Activated CD4-positive, alpha-beta T cell treated with anti-CD3 and anti-CD28 coated beads, Interleukin-2, amount 50 U/mL, for 24 hours (primary cell): ENCODE results near the gene CHST3.
"Not testable (repeated sequence)": the region's sequence is repeated elsewhere in the genome, so short reads cannot be mapped to it uniquely, and the experiment has no call there.

ENCODE experiments used
- DNase-seq, 2 donors: peaks; one replicate each; pipeline ENCODE4 v3.0.0-alpha.2; 2020; ENCODE audit warnings: low read depth in 1 of 2, low spot score in 1 of 2

The CHST3 gene

GRCh38 chr10:71972746-71973695 lies 8.8 kb downstream of the CHST3 start:
- no peak for DNase-seq

DNA sequence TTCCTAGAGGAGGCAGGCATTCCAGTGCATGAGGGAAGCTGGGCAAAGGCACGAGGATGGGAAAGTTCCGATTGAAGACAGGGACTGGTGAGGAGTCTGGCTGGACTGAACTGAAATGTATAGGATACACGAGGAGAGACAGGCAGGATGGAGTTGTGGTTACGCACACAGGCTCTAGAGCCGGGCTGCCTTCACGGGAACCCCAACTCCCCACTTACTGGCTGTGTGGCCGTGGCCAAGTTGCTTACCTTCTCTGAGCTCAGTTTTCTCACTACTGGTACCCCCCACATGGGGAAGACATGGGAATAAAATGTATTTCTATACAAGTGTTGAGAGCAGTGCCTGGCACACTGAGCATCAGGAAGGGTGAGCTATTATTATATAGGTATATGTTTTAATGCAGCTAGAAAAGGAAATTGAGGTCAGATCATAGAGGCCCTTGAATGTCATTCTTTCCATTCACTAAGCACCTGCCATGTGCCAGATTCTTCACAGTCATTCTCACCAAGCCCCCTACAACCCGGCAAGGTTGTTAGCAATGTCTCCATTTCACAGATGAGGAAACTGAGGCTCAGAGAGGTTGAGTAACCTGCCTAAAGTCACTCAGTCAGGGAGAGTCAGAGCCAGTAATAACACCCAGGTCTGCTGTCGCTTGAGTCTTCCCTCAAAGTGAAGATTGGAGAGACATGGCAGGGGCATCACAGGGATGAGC lies 9.7 kb downstream of the CHST3 start:
- DNase-seq: peak in 1 of 2 donors; percentile 16

DNA sequence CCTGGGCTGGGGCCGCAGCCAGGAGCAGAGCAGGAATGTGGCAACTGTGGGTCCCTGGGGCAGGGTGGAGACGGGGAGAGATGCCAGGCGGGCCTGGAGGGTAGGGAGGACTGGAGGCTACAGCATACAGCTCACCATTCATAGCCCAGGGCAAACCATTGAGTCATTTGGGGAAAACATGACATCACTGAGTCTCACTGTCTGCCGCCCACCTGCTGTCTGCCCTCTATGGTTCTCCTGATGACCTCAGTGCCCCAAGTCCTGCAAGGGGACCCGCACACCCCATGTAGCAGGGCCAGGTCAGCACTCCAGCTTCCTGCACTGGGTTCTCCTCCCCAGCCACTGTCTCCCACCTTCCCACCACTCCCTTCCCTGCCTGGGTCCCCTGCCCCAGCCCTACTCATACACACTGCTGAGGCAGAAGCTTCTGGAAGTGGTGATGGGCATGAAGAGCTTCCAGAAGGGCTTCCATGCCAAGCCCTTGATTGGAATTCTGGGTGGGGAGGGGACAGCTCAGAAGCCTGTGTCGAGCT lies 10.4 kb downstream of the CHST3 start:
- DNase-seq: peak; percentile 13 to 35

GRCh38 chr10:71975087-71975870 lies 11.1 kb downstream of the CHST3 start:
- no peak for DNase-seq

DNA sequence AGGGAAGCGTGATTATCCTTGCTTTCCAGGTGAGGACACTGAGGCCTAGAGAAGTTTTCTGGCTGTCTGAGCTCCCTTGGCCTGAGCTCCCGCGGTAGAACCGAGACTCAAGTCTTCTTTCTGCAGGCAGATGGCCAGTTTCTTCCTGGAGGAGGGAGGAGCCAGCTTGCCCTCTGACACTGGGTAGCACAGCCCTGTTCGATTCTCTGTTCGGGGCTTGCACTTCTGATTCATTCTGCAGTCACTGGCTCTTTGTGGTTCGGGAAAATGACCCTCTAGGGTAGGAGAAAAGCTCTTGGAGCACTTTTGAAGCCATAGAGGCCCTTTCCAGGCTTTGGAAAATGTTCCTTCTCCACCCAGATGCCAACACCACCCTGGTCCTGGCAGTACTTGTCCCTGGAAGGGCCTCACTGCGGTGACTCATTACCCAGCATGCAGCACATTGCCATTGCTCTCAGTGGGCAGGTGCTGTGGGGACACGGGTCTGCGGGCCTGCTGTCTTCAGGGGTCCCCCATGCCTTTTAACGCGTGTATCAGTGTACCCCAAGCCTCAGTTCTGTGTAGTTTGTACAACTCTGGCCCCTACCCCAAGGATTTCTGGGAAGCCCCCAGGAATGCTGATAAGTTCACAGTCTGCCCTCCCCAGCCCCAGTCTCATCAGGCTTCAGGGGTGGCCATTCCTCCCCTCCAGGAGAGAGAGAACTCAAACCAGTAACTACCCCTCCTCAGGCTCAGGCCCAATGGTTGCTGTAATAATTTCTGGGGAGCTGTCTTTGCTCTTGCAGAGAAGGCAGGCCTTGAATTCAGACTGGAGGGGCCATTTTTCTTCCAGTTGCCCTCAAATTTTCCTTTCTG lies 11.9 kb downstream of the CHST3 start:
- no peak for DNase-seq

DNA sequence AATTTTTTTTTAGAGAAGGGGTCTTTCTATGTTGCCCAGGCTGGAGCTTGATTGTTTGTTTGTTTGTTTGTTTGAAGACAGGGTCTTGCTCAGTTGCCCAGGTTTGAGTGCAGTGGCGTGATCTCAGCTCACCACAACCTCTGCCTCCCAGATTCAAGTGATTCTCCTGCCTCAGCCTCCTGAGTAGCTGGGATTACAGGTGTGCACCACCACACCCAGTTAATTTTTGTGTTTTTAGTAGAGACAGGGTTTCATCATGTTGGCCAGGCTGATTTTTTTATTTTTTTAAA lies 13.4 kb downstream of the CHST3 start:
- DNase-seq: not testable (repeated sequence)

- no peak for DNase-seq
Observed at GRCh38 chr10:71978476-71978875, 14.3 kb downstream of the CHST3 start.

GRCh38 chr10:71978988-71979691 lies 14.9 kb downstream of the CHST3 start:
- DNase-seq: no peak

- no peak for DNase-seq
Observed at GRCh38 chr10:71979692-71980062, 15.5 kb downstream of the CHST3 start.

- no peak for DNase-seq
Observed at GRCh38 chr10:71980181-71981014, 16.2 kb downstream of the CHST3 start.

DNA sequence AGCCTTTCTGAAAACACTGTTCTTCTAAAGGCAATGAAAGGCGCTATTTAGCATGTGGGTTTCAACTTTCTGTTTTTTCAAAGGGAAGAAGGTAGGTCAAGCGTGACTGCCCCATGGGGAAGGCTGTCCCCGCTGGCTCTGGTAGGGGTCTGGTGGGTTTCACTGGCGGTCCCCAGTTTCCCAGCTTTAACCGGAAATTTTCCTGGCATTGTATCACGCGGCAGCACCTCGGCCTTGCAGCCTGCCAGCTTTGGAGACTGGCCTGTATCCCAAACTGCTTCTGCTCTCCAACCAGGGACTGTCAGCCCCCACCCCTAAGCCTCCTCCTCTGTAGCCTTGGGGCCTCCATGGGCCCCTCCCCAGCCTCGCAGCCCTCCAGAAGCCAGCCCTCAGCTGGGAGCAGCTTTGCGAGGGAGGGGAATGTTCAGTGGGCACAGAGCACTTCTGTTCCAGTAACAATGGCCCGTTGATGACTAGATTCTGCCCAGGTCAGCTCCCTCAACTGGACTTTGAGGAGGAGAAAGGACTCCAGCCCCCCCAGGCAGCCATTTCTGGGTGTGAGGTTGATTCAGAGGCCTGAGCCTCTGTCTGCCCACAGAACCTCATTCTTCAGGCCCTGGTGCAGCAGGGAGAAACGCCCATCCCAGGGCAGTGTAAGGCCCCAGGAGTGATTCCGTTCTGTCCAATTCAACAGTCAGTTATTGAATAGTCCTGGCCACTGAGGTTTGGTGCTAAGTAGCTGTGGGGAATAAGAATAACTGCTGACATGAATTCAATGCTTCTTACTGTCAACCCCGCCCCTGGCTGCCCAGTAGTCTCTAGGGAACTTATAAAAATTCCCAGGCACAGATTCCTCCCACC lies 17.1 kb downstream of the CHST3 start:
- DNase-seq: no peak

DNA sequence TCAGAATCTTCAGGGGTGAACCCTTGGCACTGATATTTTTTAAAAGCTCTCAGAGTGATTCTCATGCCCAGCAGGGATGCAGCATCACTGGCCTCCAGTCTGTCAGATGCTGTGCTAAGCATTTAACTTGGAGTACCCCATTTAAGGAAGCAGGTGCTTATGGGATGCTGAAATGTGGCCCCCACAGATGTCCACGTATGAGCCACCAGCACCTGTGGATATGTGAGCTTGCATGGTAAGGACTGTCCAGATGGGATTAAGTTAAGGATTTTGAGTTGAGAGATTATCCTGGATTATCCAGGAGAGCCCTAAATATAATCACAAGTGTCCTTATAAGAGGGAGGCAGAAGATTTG lies 17.7 kb downstream of the CHST3 start:
- no peak for DNase-seq

DNA sequence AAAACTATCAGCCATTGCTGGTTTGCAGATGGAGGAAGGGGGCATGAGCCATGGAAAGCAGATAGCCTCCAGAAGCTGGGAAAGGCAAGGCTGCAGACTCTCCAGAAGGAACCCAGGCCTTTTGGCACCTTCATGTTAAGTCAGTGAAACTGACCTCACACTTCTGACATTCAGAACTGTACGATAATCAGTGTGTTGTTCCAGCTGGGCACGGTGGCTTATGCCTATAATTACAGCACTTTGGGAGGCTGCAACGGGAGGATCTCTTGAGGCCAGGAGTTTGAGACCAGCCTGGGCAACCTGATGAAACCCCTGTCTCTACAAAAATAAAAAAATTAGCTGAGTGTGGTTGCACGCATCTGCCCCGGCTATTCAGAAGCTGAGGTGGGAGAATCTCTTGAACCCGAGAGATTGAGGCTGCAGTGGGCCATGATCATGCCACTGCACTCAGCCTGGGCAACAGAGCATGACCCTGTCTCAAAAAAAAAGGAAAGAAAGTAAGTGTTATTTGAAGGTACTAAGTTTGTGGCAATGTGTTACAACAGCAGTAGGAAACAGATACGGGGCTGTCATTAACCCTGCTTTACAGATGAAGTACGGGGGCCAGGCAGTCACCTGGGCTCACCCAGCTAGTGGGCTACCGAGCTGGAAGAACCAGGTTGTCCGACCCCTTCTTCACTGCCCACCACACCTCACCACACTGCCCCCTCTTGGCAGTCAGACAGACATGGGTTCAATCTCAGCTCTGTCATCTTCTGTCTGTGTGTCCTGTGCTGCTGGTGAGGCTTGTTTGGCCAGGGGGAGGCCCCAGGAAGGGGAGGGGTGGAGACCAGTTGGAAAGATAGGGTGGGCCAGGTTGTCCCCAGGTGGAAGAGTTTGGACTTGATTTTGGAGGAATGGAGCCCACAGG lies 18.3 kb downstream of the CHST3 start:
- DNase-seq: no peak

DNA sequence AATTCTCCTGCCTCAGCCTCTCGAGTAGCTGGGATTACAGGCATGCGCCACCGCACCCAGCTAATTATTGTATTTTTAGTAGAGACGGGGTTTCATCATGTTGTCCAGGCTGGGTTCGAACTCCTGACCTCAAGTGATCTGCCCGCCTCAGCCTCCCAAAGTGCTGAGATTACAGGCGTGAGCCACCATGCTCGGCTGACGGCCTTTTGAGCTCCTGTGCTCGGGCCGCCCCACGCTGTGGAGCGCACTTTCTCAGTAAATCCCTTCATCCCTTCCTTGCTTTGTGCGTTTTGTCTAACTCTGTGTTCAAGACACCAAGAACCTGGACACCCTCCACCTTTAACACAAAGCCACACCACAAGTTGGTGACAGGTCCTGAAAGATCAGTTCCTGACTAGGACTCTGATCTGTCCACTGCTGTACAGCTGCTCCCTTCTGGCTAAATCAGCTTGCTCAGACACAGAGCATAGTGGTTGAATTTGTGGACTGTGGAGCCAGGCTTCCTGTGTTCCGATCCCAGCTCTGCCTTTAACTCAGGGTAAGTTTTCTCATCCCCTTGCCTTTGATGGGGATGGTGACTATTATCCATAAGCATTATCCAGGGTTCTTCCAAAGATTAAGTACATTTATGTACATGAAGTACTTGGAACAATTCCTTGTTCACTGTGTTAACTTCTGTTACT lies 20.1 kb downstream of the CHST3 start:
- DNase-seq: no peak

- no peak for DNase-seq
Observed at GRCh38 chr10:71984809-71985388, 20.7 kb downstream of the CHST3 start.

DNA sequence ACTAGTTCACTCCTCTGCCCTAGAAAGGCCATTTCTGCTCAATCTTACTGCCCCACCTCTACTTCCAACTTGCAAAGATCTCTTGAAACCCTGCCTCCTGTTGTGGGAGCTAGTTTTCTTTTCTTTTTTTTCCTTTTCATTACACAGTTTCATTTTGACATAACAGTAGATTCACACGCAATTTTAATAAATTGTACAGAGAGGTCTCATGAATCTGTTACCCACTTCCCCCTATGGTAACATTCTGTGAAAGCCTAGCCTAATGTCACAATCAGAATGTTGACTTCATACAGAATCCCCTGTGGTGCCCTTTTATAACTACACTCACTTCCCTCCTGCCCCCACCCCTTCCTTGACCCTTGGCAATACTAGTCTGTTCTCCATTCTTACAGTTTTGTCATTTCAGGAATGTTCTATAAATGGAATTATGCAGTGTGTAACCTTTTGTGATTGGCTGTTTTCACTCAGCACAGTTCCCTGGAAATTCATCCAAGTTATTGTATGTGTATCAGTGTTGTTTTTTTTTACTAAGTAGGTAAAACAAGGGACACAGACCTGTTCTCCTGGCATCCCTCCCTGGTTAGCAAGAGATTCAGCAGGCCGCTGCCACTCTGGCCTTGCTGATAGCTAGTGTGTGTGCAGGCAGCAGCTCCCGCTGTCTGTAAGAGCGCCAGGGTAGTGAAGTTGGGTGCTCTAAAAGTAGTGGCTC lies 21.5 kb downstream of the CHST3 start:
- DNase-seq: no peak
